Erythroblast (primary cell): ENCODE measurements around the gene RFTN2.

Experiments
- GATA1 ChIP-seq: IDR thresholded peaks from 2 replicates; pipeline ENCODE4 v1.6.1; 2011; ENCODE audit warnings: low read depth, mild to moderate bottlenecking, control low read depth, low read length, moderate library complexity
- POLR2A ChIP-seq: IDR thresholded peaks from 2 replicates; pipeline ENCODE4 v1.6.1; 2011; ENCODE audit warnings: mild to moderate bottlenecking, low read length

DNA sequence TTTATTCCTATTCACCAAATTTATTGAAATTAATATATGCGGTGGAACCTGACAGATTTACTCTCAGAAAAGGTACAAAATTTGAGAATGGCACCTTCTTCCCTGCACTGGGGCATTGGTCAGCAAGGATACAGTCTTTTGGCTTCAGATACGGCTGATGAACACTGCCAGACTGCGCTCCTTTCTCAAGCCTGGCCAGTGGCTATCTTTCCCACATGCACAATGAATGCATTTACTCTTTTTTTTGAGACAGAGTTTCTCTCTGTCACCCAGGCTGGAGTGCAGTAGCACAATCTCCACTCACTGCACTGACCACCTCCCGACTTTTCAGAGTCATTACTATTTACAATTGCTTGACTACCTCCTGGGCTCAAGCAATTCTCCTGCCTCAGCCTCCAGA lies 97.9 kb downstream of the RFTN2 start:
- TF ChIP-seq POLR2A, result no peak
- TF ChIP-seq GATA1, result no peak
